K562 (cell line): ENCODE measurements around the gene CXXC1. TPM values are rescaled to one million over a fixed set of nuclear protein-coding genes. Genes with fewer than 3 reads are reported as not detected.

Experiments
- ATAC-seq: fragments of 200-7000 bp; cut with Tn5 transposase; 3 replicates; pipeline ENCODE4 v1.9.1; 2020; ENCODE audit warnings: moderate library complexity
- BruUV-seq: library from RNA; stranded (reverse); fragments of 400-500 nt; replicated peaks from 2 replicates; lab custom pipeline; 2021; lab: Mats Ljungman, UMichigan
- CTCF ChIA-PET: fragments of 300-600 bp; formaldehyde crosslinking; extraction: SDS; loops from one replicate; lab custom pipeline; 2021; ENCODE audit warnings: low intra/inter-chr PET ratio; lab: Yijun Ruan, JAX
- POLR2A ChIA-PET: fragments of 300-600, 350-650 bp; sonication (Branson Sonifier 250); formaldehyde crosslinking; extraction: SDS; loops from one replicate; lab custom pipeline; 2021; ENCODE audit warnings: antibody characterized with exemption, inconsistent platforms; lab: Yijun Ruan, JAX
- DNase-seq, 4 experiments: peaks; one replicate each; pipeline versions ENCODE4 v3.0.0 to v3.0.0-alpha.2; 2011 to 2018; ENCODE audit warnings: low spot score in 3 of 4, mixed read lengths in 3 of 4; ENCODE audit errors: extremely low read depth in 1 of 4
- FAIRE-seq: peaks from 2 replicates; lab custom pipeline; 2011; peaks lifted over from hg19 to GRCh38; lab: Jason Lieb, UNC
- H2AFZ ChIP-seq: 2 replicates; pipeline ENCODE4 v1.6.0; 2011; ENCODE audit warnings: low read depth, low read length, control low read depth, inconsistent platforms
- H3K27ac ChIP-seq: fragments of 200-600 bp; 3 replicates; pipeline ENCODE4 v1.8.0; 2011; ENCODE audit warnings: low read depth, mild to moderate bottlenecking, control low read depth, inconsistent platforms, low read length, moderate library complexity, mixed read lengths; ENCODE audit errors: extremely low read depth
- H3K27me3 ChIP-seq, 2 experiments: fragments of 300-600 bp in 1 of 2; 2 replicates in 1 of 2; 3 replicates in 1 of 2; pipeline versions ENCODE4 v1.6.0 to v1.8.0; 2011; ENCODE audit warnings: inconsistent platforms in 2 of 2, low read length in 2 of 2, mild to moderate bottlenecking in 1 of 2, mixed read lengths in 1 of 2, moderate library complexity in 1 of 2; ENCODE audit not compliant: control insufficient read depth in 2 of 2, insufficient read depth in 2 of 2
- H3K36me3 ChIP-seq: fragments of 300-600 bp; 3 replicates; pipeline ENCODE4 v1.8.0; 2011; ENCODE audit warnings: mild to moderate bottlenecking, low read length, inconsistent platforms; ENCODE audit not compliant: control insufficient read depth, insufficient read depth
- H3K4me1 ChIP-seq, 2 experiments: fragments of 200-600 bp in 1 of 2; replicated peaks in 1 of 2; 2 replicates in 1 of 2; 3 replicates in 1 of 2; pipeline versions ENCODE4 v1.5.1 to v1.8.0; 2011; ENCODE audit warnings: inconsistent platforms in 2 of 2, low read length in 2 of 2, mild to moderate bottlenecking in 1 of 2, mixed read lengths in 1 of 2, moderate library complexity in 1 of 2; ENCODE audit not compliant: control insufficient read depth in 2 of 2, insufficient read depth in 2 of 2
- H3K4me2 ChIP-seq: 2 replicates; pipeline ENCODE4 v1.6.1; 2011; ENCODE audit warnings: low read length, control low read depth, inconsistent platforms, mixed read lengths; ENCODE audit not compliant: insufficient read depth
- H3K4me3 ChIP-seq: fragments of 200-600 bp; sonication (generic), shearing (Covaris generic); 2 replicates; pipeline ENCODE4 v1.5.1; 2016; ENCODE audit warnings: control low read depth, inconsistent platforms
- H3K79me2 ChIP-seq: fragments of 200-600 bp; 3 replicates; pipeline ENCODE4 v1.8.0; 2011; ENCODE audit warnings: low read length, inconsistent platforms; ENCODE audit not compliant: control insufficient read depth, insufficient read depth
- H3K9ac ChIP-seq, 2 experiments: 2 replicates each; pipeline versions ENCODE4 v1.6.0 to v1.6.1; 2011; ENCODE audit warnings: low read depth in 2 of 2, low read length in 2 of 2, control low read depth in 1 of 2, inconsistent platforms in 1 of 2, mild to moderate bottlenecking in 1 of 2, mixed read lengths in 1 of 2; ENCODE audit not compliant: insufficient read depth in 1 of 2
- H3K9me1 ChIP-seq: one replicate; pipeline ENCODE4 v1.6.0; 2011; ENCODE audit warnings: inconsistent platforms, mild to moderate bottlenecking, low read length, moderate library complexity; ENCODE audit not compliant: control insufficient read depth, insufficient read depth
- H3K9me3 ChIP-seq: replicated peaks from 2 replicates; pipeline ENCODE4 v1.5.1; 2011; ENCODE audit warnings: low read depth, low read length, inconsistent platforms; ENCODE audit not compliant: control insufficient read depth, insufficient read depth
- H4K20me1 ChIP-seq: replicated peaks from 2 replicates; pipeline ENCODE4 v1.6.1; 2011; ENCODE audit warnings: low read length, inconsistent platforms, mixed read lengths; ENCODE audit not compliant: control insufficient read depth, insufficient read depth
- CTBP1 ChIP-seq: fragments of 450-650 bp; IDR thresholded peaks from 2 replicates; pipeline ENCODE4 v1.6.1; 2016; ENCODE audit warnings: borderline replicate concordance
- ETV1 ChIP-seq: fragments of 450-650 bp; conservative IDR thresholded peaks from 2 replicates; pipeline ENCODE4 v1.6.1; 2016; ENCODE audit warnings: missing genetic modification characterization, control low read depth, low read depth, missing compliant biosample characterization
- HCFC1 ChIP-seq: IDR thresholded peaks from 2 replicates; pipeline ENCODE4 v1.6.1; 2012; ENCODE audit warnings: low read depth, low read length, improper control_type of control experiment
- HEY1 ChIP-seq: fragments of 250-450 bp; sonication (Bioruptor Pico); IDR thresholded peaks from 2 replicates; pipeline ENCODE4 v1.5.0; 2020; ENCODE audit warnings: mild to moderate bottlenecking, moderate library complexity, borderline replicate concordance
- KLF16 ChIP-seq: IDR thresholded peaks from 2 replicates; pipeline ENCODE4 v1.6.1; 2016; ENCODE audit warnings: antibody characterized with exemption
- RFX7 ChIP-seq: fragments of 250-450 bp; sonication (Bioruptor Pico); IDR thresholded peaks from 2 replicates; pipeline ENCODE4 v1.5.1; 2021; ENCODE audit warnings: mild to moderate bottlenecking
- TRIM24 ChIP-seq, 2 experiments: fragments of 450-650 bp; IDR thresholded peaks; 2 replicates each; pipeline ENCODE4 v1.6.1; 2016
- ZNF174 ChIP-seq: fragments of 250-450 bp; sonication (Bioruptor Pico); IDR thresholded peaks from 2 replicates; pipeline ENCODE4 v1.4.0; 2020; ENCODE audit warnings: mild to moderate bottlenecking
- ZNF696 ChIP-seq: fragments of 250-450 bp; sonication (Bioruptor Pico); conservative IDR thresholded peaks from 2 replicates; pipeline ENCODE4 v1.4.0; 2020; ENCODE audit warnings: mild to moderate bottlenecking, moderate library complexity
- ZSCAN32 ChIP-seq: fragments of 450-650 bp; formaldehyde crosslinking; IDR thresholded peaks from 2 replicates; pipeline ENCODE4 v1.4.0; 2020; ENCODE audit warnings: mild to moderate bottlenecking, moderate library complexity
- WGBS: fragments of 100-300 bp; shearing (Covaris generic); methylation state at CpG from one replicate; pipeline ENCODE4 v1.1.6; 2016; ENCODE audit warnings: low coverage, mixed read lengths; ENCODE audit not compliant: insufficient coverage; ENCODE audit errors: missing lambda C conversion rate; 5-methylcytosine and 5-hydroxymethylcytosine counted together
- in situ Hi-C: fragments of 300-500 bp; cut with MboI; formaldehyde crosslinking; loops from 4 replicates; pipeline ENCODE4 v1.15.0; 2018; ENCODE audit warnings: inconsistent platforms, mixed read lengths
- intact Hi-C: fragments of 100-400 bp; cut with micrococcal nuclease; formaldehyde crosslinking; loops from 2 replicates; pipeline ENCODE4 v1.14.2; 2022
- polyA plus RNA-seq, 8 experiments: library from polyadenylated mRNA; depleted of rRNA in 4 of 8; stranded (reverse) in 5 of 8; unstranded in 3 of 8; fragments of >200 nt; fragmentation: Nextera tagmentation in 2 of 8; fragmentation: Illumina TruSeq in 1 of 8; extraction: Ambion mirVana in 2 of 8; extraction: Trizol in 1 of 8; gene quantifications; 2 replicates each; pipeline versions ENCODE4 v1.2.1 to v1.2.3, GENCODE V29; 2011 to 2014; ENCODE audit warnings: inconsistent platforms in 1 of 8, missing spikeins in 1 of 8
- total RNA-seq, 7 experiments: library from RNA; depleted of rRNA in 6 of 7; stranded (reverse); fragments of >200 nt in 6 of 7; fragmentation: Illumina TruSeq in 2 of 7; extraction: Trizol in 2 of 7; gene quantifications; 2 replicates each; pipeline versions ENCODE4 v1.2.1 to v1.2.3, GENCODE V29; 2011 to 2021; ENCODE audit warnings: low replicate concordance in 1 of 7
- TF ChIP-seq, protein P1 (sequence below): fragments of 450-650 bp; IDR thresholded peaks from 2 replicates; pipeline ENCODE4 v1.7.0; 2016; ENCODE audit warnings: borderline replicate concordance
- TF ChIP-seq, protein P2 (sequence below): fragments of 250-450 bp; sonication (Bioruptor Pico); IDR thresholded peaks from 2 replicates; pipeline ENCODE4 v1.9.0; 2021; ENCODE audit warnings: mild to moderate bottlenecking
- TF ChIP-seq, protein P3 (sequence below), 2 experiments: fragments of 200-800 bp in 1 of 2; sonication (Bioruptor generic) in 1 of 2; sonication (generic) in 1 of 2; formaldehyde crosslinking in 1 of 2; IDR thresholded peaks in 1 of 2; conservative IDR thresholded peaks in 1 of 2; 2 replicates each; pipeline versions ENCODE4 v1.5.0 to v1.6.1; 2016 to 2020; ENCODE audit warnings: missing compliant biosample characterization in 1 of 2, missing genetic modification characterization in 1 of 2, missing genetic modification reagents in 1 of 2

Gene CXXC1
- total and polyA plus RNA-seq, 9 of the 15 experiments (the other 6 are each of a cell fraction or from before 2014, with no cell fraction given) = 3.4 to 81.0 (median 34.1) TPM

DNA sequence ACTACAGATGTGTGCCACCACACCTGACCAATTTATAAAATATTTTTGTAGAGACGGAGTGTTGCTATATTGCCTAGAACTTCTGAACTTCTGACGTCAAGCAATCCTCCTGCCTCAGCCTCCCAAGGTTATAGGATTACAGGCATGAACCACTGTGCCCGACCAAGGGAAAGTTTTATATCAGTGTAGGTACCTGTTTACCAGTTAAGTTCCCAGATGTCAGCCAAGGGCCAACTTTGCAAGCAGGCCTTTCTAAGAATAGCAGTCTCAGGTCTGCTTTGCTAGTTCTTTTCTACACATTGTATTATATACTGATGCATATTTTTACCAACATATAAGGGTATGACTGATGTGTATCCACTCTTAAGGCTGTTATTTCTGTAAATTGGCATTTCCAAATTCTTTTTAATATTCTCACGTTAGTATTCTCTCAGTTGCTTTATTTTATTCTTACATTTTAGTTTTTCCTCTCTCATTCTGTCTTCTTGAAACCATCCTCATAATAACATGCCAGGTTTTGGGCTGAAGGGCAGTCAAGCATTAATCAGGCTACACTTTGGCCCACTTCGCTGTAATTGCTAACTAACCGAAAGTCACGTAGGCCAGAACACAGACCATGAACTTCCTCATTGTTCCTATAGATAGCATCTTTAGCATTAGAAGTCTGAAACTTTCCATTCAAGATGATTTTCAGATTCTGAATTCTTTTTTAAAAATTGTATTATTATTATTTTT is 25.0 kb upstream of the CXXC1 start:
- Histone ChIP-seq H3K79me2 (no peaks in the 10 kb centered on the region), H3K27me3 (no peaks in the 10 kb centered on the region), H3K9me1 (no peaks in the 10 kb centered on the region), H3K27ac (no peak overlapping the region), H3K4me3 (no peak overlapping the region), H2AFZ (no peak overlapping the region), H3K36me3 (no peaks in the 10 kb centered on the region), H3K9me3 (peaks cover 5% of the 10 kb centered on the region; the same call in 1 of the 2 replicates), H4K20me1 (no peaks in the 10 kb centered on the region), H3K9ac (no peak overlapping the region), H3K4me2 (no peak overlapping the region), H3K4me1 (peaks cover 0 to 24% of the 10 kb centered on the region in 2 experiments; a peak in 3 of 5 replicates)
- FAIRE-seq (no peak), DNase-seq (no peak), ATAC-seq (no peak)
- POLR2A ChIA-PET = interaction anchor here (0.8 kb wide), 1 partner anchor 11 kb away, joined by 3 read pairs; no protein-coding TSS in a partner anchor
- CTCF ChIA-PET = no interaction called here
- intact Hi-C loops (no loop called here), in situ Hi-C loops (no loop called here)
- TF ChIP-seq ZSCAN32 (CRISPR knock-in tag) (no peak), ETV1 (tag) (no peak), HEY1 (no peak), TRIM24 (IDR thresholded peaks at IDR 0.05) (no peak), KLF16 (no peak), RFX7 (CRISPR knock-in tag) (no peak), HCFC1 (no peak), ZNF174 (CRISPR knock-in tag) (no peak), ZNF696 (CRISPR knock-in tag) (no peak), CTBP1 (no peak)
- TF ChIP-seq, protein P1, sequence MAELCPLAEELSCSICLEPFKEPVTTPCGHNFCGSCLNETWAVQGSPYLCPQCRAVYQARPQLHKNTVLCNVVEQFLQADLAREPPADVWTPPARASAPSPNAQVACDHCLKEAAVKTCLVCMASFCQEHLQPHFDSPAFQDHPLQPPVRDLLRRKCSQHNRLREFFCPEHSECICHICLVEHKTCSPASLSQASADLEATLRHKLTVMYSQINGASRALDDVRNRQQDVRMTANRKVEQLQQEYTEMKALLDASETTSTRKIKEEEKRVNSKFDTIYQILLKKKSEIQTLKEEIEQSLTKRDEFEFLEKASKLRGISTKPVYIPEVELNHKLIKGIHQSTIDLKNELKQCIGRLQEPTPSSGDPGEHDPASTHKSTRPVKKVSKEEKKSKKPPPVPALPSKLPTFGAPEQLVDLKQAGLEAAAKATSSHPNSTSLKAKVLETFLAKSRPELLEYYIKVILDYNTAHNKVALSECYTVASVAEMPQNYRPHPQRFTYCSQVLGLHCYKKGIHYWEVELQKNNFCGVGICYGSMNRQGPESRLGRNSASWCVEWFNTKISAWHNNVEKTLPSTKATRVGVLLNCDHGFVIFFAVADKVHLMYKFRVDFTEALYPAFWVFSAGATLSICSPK = no peak
- TF ChIP-seq, protein P2, sequence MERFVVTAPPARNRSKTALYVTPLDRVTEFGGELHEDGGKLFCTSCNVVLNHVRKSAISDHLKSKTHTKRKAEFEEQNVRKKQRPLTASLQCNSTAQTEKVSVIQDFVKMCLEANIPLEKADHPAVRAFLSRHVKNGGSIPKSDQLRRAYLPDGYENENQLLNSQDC = no peak
- TF ChIP-seq, protein P3, sequence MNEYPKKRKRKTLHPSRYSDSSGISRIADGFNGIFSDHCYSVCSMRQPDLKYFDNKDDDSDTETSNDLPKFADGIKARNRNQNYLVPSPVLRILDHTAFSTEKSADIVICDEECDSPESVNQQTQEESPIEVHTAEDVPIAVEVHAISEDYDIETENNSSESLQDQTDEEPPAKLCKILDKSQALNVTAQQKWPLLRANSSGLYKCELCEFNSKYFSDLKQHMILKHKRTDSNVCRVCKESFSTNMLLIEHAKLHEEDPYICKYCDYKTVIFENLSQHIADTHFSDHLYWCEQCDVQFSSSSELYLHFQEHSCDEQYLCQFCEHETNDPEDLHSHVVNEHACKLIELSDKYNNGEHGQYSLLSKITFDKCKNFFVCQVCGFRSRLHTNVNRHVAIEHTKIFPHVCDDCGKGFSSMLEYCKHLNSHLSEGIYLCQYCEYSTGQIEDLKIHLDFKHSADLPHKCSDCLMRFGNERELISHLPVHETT (CRISPR knock-in tag; conservative IDR thresholded peaks at IDR 0.05 in 1 of 2, IDR thresholded peaks at IDR 0.05 in 1 of 2) = no peak
- BruUV-seq = no TSS peak
- WGBS = 60% methylated on average over 7 of the region's 7 CpGs
